CD4-positive, alpha-beta T cell treated with Interleukin-4 for 1 hour (primary cell): ENCODE data around the gene PPP1CC.

Experiments used
- DNase-seq, 2 donors: peaks; one replicate each; pipeline ENCODE4 v3.0.0-alpha.2; 2020 to 2022

The PPP1CC gene

DNA sequence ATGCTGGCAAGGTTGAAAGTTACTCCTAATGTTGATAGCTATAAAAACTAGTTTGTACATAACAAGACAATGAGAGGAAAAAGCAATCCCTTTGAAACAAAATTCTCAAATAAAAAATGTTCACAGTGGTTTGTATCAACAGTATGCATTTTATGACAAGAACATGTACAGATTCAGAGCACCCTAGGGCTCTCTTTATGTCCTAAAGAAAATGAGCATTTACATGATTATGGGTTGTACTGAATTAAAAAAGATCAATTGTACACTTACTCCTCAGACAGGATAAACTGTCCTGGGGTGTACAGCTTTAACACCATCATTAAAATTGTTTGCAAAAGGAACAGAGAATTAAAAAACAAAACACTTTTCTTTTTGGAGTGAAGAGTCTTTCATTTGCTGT is 22.2 kb downstream of the PPP1CC start:
- DNase-seq = no peak

DNA sequence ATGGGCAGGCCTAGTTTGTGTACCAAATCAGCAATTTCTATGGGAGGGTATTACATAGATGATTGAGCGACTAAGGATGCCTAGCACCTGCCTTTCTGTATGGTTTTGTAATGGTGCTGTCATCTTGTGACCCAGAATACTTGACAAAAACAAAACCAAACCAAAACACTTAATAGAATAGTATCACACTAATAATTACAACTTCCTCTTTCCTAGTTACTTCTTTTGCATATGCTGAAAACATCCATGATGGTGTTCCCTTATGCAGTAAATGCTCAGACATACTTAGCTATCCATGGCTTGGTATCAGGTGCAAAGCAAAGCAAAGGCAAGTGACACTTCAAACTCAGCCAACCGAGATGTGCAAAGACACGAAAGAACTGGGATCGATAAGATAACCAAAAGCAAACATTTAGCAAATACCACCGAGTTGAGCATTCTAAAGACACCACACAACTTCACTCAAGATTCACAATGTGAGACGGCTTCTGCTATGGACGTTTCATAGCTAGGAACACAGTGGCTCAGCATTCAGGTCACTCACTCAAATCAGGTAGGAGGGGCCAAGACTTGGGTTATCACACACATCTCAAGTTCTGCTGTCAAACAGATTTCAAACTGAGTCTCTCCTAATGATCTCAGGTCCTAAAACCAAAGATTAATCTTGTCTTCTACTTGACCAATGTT is 24.3 kb downstream of the PPP1CC start:
- DNase-seq = no peak

DNA sequence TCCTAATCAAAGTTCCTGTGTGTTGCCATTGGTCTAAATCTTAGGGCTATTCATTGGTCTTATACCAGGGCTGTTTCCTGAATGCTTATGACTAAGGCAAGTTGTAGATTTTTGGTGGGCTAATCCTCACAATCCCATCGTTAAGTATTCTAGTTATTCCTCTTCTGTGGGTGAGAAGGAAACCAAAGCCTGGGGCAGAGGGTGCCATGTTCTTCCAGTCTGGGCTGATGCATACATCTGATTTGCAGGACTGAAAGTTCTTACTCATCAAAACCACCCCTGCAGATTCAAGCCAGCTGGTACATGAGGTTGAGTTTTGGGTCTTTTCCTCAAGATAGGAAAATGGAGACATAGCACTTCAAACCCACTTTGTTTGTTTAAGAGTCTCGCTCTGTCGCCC is 25.7 kb downstream of the PPP1CC start:
- DNase-seq = no peak

DNA sequence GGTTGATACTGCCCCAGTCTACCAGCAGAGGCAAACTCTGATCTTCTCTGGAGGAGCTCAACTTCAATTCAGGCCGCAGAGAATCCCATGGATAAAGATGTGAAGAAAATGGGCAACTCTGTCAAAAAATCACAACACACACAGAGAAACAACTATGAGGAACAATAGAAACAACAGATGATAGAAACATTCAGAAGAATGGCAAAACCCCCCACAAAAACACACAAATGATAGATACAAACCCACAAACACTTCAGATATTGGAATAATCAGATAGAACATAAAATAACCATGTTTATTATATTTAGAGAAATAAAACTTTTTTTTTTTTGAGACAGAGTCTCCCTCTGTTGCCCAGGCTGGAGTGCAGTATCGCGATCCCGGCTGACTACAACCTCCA is 33.8 kb downstream of the PPP1CC start:
- DNase-seq = no peak

DNA sequence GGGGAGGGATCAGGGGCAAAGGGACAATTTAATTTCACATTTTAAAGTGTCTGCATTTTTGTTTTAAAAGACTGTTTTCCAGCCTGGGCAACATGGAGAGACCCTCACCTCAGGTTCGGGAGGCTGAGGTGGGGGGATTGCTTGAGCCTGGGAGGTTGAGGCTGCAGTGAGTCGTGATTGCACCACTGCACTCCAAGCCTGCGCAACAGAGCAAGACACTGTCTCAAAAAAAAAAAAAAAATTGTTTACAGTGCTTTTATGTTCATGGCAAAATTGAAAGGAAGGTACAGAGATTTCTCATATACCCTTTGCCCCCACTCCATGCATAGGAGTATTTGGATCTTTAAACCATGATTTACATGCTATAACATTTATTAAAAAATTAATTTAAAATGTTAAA is 37.4 kb downstream of the PPP1CC start:
- no peak for DNase-seq

DNA sequence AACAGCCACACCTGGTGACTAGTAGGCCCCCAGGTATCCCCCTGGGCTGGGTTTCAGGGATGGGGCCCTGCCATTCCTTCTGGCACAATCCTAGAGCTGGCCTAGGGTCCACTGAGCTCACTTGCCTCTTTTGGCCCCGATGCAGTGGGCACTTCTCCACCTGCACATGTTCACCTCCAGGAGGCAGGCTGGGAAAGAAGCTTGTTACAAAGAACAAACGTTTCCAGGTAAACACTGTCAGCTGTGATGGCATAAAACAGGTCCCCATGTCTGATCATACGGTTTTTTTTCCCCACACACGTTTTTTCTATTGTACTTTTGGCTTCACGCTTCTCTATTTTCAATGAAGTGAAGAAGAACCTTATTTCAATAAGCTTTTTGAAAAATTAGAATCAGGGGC is 37.9 kb downstream of the PPP1CC start:
- DNase-seq = peak in 1 of 2 donors; percentile 19

DNA sequence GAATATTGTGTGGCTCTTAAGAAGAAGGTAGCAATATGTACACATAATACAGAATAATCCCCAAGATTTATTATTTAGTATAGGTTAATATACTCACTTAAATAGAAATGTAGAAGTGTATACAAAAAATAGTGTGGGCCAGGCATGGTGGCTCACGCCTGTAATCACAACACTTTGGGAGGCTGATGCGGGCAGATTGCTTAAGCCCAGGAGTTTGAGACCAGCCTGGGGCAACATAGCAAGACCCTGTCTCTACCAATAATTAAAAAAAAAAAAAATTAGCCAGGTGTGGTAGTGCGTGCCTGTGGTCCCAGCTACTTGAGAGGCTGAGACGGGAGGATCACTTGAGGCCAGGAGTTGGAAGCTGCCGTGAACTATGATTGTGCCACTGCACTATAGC is 38.5 kb downstream of the PPP1CC start:
- DNase-seq = no peak

DNA sequence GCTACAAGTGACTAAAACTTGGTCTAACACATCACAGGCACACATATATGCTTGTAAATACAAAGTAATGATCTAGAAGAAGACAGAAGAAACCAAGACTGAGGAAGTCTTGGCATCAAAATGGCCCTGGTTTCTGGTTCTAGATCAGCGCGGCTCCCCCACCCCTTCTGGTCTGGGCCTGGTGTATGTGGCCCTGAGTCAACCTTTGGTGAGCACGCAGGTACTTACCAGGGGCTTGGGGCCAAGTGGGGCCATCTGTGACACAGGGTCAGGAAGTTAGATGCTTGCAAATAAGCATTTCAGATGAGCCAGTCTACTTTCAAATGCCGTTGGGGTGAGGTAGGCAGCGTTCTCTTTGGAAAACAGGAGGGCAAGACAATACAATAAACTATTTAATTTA is 40.6 kb downstream of the PPP1CC start:
- no peak for DNase-seq

DNA sequence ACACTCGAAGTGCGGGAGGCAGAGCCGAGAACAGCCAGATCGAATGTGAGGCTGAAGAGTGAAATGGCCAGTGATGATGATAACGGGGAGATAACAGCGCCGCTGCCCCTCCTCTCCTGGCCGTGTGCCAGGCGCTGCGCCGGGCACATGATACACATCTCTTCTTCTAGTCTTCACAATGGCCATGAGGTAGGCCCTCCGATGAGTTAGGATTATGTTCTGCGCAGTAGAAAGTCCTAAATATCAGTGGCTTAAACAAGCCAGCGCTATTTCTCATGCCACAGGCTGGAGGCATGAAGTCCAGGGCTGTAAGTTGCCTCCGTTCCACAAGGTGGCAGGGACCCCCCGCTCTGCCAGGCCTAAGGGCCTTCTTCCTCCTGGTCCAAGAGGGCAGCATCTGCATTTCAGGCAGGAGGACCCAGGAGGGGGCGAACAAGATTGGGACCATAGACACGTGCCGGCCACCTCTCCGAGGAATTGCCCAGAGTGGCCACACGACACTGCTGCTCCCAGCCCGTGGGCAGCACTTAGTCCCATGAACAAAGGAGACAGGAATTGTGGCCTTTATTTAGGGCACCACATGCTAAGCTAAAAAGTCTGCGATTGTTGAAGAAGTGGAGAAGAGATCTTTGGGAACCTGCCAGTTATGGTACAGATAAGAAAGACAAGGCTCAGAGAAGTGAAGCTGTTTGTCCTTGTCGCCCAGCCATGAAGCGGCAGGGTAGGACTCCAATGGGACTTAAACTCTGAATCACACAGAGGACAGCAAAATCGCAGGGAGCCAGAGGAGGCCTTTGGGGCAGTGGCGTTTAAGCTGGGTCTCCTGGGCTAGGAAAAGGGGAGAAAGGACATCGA is 42.9 kb downstream of the PPP1CC start:
- DNase-seq = no peak

DNA sequence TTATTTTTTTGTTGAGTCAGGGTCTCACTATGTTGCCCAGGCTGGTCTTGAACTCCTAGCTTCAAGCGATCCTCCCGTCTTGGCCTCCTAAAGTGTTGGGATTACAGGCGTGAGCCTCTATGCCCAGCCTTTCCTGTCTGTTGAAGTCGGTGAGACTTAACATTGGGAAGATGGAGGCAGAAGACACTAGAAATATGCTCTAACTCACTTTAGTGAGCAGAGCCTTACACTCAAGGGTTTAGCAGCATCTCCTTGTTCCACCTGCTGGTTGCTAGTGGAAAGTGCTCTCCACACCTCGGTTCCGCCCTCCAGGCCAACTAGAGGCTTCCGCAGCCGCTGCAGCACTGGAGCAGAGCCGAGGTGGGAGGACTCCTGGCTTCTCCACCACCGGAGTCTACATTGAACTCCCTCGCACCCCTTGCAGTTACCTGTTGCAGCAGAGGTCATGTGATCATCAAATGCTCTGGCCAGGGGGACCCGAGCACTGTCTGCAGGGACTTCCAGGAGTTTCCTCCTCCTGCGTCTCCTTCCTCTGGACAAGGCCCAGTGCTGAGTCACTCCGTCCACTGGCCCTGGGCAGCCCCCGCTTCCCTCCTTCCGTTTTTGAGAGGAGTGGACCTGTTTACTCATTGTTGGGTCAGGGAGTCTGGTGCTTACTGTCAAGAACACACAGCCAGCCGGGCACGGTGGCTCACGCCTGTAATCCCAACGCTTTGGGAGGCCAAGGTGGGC is 44.4 kb downstream of the PPP1CC start:
- peak; percentile 84 to 88 for DNase-seq

DNA sequence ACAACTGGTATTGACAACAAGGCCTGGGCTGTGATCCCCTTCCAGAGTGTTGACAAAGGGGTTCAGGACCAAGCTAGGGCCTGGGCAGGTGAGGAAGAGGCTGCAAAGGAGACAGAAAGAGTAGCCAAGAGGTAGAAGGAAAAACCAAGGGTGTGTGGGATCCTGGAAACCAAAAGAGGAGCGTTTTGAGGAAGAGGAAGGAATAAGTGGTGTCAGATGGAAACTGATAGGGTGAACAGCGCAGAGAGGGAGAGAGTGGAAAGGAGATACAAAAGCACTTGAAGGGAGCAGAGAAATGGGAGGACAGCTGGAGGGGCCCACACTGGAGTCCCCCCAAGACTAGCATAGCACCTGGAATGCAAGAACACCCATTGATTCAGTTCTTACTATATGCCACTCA is 45.5 kb downstream of the PPP1CC start:
- DNase-seq = no peak

DNA sequence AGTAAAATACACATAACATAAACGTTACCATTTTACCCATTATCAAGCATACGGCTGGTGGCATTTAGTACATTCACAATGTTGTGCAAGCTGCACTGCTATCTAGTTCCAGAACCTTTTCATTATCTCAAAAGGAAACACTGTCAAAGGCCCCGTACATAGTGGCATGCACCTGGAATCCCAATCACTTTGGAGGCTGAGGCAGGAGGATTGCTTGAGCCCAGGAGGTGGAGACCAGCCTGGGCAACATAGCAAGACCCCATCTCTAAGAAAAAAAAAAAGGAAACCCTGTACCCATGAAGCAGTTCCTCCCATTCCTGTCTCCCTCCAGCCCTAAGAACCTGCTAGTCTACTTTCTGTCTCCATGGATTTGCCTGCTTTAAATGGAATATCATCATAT is 46.4 kb downstream of the PPP1CC start:
- DNase-seq = no peak

DNA sequence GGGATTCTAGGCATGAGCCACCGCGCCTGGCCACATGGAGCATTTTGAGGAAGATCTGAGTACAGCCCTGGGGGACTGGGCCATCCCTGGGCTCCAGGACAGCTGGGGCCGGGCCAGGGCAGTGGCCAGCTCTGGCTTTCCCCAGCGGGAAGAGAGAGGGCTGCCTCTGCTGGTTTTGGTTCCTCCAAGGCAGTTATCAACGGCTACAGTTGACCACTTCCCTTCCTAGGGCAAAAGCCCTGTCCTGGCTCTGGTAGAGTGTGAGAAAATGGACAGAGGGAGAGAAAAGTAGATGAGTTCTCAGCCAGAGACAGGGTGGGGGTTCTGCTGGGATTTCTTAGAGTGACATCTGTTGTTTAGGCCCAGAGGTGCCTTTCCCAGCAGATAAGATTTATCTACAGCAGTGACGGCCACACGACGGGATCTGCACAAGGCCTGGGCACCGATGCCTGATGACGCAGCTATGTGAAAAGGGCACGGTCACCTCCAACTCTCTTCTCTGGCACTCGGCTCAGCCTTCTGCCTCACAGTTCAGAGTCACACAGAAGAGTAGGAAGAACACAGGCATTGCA is 48.3 kb downstream of the PPP1CC start:
- DNase-seq = peak in 1 of 2 donors; percentile 35

DNA sequence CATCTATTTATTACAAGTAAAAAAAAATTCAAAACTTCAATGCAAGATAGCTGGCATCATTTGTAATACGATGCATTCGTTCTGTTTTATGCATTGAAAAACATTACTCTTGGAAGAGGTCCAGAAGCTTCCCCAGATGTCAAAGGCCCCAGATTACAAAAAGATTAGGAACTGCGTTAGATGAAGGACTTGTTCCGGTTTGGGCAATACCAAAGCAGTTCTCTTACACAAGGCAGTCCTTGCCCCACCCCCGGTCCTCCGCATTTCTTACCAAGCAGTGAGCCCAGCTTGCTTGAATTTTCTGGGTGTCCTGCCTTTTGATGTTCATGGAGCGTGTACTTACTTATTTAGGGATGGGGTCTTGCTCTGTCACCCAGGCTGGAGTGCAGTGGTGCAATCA is 49.0 kb downstream of the PPP1CC start:
- peak in 1 of 2 donors; percentile 45 for DNase-seq

DNA sequence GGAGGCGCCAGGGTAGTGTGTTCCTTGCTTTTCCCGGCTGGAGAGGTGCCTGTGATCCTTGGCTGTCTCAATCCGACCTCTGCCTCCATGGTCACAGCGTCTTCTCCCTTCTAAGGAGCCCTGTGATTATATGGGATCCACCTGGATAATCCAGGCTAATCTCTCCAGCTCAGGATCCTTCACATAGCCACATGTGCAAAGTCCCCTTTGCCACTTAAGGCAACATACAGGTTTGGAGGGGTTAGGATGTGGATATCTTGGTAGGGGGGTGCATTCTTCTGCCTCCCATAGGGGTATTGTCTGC is 52.6 kb downstream of the PPP1CC start:
- DNase-seq = no peak

DNA sequence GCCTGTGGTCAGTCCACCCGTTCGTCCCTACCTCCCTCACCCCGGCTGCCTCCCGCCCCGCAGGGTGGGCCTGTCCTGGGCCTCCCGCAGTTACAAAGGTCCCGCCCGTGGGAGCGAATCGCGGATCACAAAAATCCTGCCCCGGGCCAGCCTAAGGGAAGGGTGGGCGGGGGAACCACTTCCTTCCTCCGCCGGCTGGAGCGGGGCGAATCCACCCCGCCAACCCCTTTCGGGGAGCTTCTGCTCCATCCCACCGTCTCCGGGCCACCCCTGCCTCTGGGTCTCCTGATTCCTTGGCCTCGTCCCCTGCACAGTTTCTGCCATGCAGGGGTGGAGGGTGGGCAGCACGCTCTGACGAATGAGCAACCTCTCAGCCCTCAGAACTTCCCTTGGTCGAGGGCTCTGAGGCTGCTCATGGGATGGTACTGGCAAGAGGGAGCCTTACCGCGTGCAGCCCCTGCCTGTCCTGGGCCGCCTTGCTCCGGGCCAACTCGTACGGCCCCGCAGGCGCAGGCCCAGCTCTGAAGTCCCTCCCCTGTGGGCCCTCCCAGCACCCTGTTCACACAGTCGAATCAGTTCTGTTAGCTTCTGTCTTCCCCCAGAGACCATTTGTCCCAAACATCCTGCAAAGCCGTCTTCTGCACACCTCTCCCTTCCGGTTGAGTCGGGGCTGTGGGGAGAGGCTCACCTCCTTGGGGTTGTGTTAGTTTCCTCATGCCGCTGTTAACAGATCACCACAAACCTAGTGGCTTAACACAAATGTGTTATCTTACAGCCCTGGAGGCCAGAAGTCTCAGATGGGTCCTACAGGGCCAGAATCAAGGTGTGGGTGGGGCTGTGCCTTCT is 53.2 kb downstream of the PPP1CC start:
- DNase-seq = peak; percentile 51 to 52

DNA sequence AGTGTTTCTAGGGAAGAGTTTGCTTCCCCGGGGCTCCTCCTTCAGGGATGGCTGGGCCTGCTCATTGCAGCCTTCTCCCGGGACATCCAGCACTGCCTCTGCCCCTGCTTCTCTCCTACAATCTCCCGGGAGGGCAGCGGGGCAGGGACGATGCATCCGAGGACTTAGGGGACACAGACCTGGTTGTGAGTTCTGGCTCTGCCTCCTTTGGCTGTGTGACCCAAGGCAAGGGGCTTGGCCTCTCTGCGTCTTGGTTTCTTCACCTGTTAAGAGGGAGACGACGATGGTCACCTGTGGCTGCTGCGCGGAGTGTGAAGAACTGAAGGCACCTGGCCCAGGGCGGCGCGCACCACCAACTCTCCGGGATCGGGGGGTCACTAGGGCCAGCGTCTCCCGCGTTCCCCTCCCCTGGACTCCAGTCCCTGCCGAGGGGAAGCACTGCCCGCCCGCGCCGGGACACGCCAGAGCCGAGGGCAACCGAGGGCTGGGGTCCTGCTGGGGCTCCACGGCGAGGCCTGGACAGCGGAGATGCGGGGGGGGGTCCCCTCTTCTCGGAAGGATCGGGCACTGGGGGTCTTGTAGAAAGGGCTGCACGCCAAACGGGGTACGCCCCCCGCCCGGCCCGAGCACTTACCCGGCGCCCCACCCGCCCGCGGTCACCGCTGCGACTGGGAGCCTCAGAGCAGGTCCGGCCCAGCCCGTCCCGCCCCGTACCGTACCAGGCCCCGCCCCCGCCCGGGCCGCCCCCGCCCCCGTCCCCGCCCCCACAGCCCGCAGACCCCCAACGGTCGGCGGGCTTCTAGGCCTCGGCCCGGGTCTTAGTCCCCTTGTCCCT is 54.0 kb downstream of the PPP1CC start, which contains the start of gene HVCN1:
HVCN1 (minus strand) TSS at position 670 of the 835 bp plus-strand sequence. CDS start 5,870 bp downstream, outside the sequence.
- peak; percentile 34 to 50 for DNase-seq

DNA sequence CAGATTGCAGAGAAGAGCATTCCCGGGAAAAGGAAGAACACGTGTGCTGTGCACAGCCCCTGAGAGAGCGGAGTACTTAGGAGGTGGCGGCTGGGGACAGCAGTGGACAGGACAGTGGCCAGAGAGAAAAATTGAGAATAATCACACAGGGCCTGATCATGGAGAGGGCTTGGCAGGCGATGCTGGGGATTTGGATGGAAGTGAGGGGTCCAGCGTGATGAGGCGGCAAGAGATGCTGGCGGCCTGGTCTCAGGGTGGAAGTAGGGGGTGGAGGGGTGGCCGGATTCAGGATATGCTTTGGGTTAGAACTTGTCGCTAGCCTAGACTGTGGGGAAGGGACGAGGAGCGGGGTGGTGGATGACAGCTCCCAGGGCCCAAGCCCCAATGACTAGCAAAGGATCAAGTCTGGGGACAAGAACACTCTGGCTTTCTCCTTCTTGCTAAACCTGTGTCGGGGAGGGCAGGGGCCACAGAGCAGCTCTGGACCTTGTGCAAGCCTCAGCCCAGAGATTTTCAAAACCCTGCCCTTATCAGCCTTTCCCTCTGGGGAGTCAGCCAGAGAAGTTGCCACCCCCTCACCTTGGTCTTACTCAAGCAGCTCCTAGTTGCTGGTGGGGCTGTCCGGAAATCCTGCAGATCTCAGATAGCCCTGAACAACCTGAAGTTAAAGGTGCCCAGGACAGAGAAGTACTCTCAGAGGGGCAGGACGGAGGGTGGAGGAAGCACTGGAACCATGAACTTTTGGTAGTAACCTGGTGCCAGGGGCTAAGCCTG is 55.1 kb downstream of the PPP1CC start:
- no peak for DNase-seq

DNA sequence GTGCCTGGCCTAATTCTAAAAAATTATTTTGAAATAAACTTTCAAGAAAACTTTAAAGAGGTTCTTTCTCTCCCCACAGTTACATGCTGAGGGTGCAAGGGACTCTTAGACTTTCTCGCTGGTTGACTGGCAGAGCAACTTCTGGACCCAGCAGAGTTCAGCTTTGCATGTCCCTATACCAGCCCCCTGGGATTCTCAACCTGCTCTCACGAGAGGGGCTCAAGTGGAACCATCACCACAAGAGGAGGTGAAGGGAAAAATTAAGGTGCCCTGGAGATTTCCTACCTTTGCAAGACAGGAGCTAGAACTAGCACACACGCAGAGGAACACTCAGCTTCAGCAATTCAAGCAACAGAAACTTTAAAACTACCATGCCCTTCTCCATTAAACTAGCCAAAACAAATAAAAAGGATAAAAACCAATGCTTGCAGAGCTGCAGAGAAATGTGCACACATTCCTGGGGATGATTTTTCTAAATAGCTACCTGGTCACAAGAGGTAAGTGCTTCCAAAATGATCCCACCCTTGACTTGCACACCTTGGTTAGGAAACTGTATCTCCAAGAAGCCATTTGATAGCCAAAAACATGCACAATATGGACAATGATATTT is 56.3 kb downstream of the PPP1CC start:
- no peak for DNase-seq

DNA sequence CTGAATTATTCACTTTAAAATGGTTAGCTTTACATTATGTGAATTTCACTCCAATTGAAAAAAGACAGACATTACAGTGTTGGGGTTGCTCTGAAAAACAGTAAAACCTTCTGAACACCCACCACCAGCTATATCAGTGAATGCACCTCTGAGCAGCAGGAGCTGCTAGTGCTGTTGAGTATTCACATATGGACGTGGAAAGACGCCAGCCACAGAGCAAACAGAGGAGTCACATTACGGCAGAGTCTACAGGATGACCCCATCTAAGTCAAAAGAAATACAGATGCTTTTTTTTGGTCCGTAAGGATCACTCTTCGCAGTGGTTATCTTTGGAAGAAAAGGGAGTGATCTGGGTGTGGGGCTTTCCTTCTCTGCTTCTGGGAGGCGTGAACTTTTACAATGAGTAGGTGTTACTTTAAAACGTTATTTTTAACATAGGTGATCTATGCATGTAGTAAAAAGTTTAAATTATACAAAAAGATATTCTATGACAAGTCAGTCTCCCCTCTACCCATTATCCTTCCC is 58.3 kb downstream of the PPP1CC start:
- no peak for DNase-seq
